ENCODE measurements around the gene CLDN9.
"Not testable (repeated sequence)": the region's sequence is repeated elsewhere in the genome, so short reads cannot be mapped to it uniquely, and the experiment has no call there.

CLDN9 gene

GRCh38 chr16:3038256-3038655 lies 25.5 kb downstream of the CLDN9 start:
- H3K4me1 Mint-ChIP-seq, result peaks cover 11% of the 10 kb centered on the region
- no peak for ATAC-seq (replicated peaks; ENCODE audit: extremely low read depth, poor library complexity, severe bottlenecking)
- H3K4me3 Mint-ChIP-seq, result no peak overlapping the region
- peaks cover 70% of the 10 kb centered on the region for H3K27me3 Mint-ChIP-seq
- H3K9me3 Mint-ChIP-seq, result no peaks in the 10 kb centered on the region
- DNase-seq (ENCODE audit: low spot score in 2 of 2), result no peak
- peaks cover 1% of the 10 kb centered on the region for H3K36me3 Mint-ChIP-seq (ENCODE audit: insufficient read depth)
- H3K27ac Mint-ChIP-seq (ENCODE audit: low read depth), result no peak overlapping the region

- H3K36me3 Mint-ChIP-seq (ENCODE audit: insufficient read depth), result peaks cover 1% of the 10 kb centered on the region
These were observed 26.2 kb downstream of the CLDN9 start for GRCh38 chr16:3038896-3039295.

GRCh38 chr16:3042376-3042775 lies 29.7 kb downstream of the CLDN9 start:
- no peak overlapping the region for H3K4me3 Mint-ChIP-seq
- no peak for DNase-seq (ENCODE audit: low spot score in 2 of 2)
- H3K9me3 Mint-ChIP-seq, result no peaks in the 10 kb centered on the region
- H3K27ac Mint-ChIP-seq (ENCODE audit: low read depth), result no peak overlapping the region
- H3K27me3 Mint-ChIP-seq, result peaks cover 55% of the 10 kb centered on the region
- no peaks in the 10 kb centered on the region for H3K36me3 Mint-ChIP-seq (ENCODE audit: insufficient read depth)
- no peak for ATAC-seq (replicated peaks; ENCODE audit: extremely low read depth, poor library complexity, severe bottlenecking)
- peaks cover 19% of the 10 kb centered on the region for H3K4me1 Mint-ChIP-seq

More at GRCh38 chr16:3038896-3039295, 26.2 kb downstream of the CLDN9 start:
- peaks cover 14% of the 10 kb centered on the region for H3K4me1 Mint-ChIP-seq
- DNase-seq (ENCODE audit: low spot score in 2 of 2), result no peak
- no peak overlapping the region for H3K27ac Mint-ChIP-seq (ENCODE audit: low read depth)
- no peaks in the 10 kb centered on the region for H3K9me3 Mint-ChIP-seq
- no peak for ATAC-seq (replicated peaks; ENCODE audit: extremely low read depth, poor library complexity, severe bottlenecking)
- H3K27me3 Mint-ChIP-seq, result peaks cover 70% of the 10 kb centered on the region
- H3K4me3 Mint-ChIP-seq, result no peak overlapping the region

- Mint-ChIP-seq H3K36me3 (ENCODE audit: insufficient read depth) (peaks cover 1% of the 10 kb centered on the region), H3K4me1 (peaks cover 29% of the 10 kb centered on the region), H3K27ac (ENCODE audit: low read depth) (peak overlapping the region; percentile 35), H3K4me3 (peak overlapping the region; percentile 72), H3K27me3 (peaks cover 31% of the 10 kb centered on the region), H3K9me3 (no peaks in the 10 kb centered on the region)
- no peak for ATAC-seq (replicated peaks; ENCODE audit: extremely low read depth, poor library complexity, severe bottlenecking)
- DNase-seq (ENCODE audit: low spot score in 2 of 2), result no peak
These were observed 32.0 kb downstream of the CLDN9 start for GRCh38 chr16:3044708-3045107.

- no peak for DNase-seq (ENCODE audit: low spot score in 2 of 2)
- Mint-ChIP-seq H3K9me3 (no peaks in the 10 kb centered on the region), H3K4me1 (peaks cover 39% of the 10 kb centered on the region), H3K4me3 (peak within 1 kb of the TSS; percentile 72), H3K27me3 (peaks cover 21% of the 10 kb centered on the region), H3K27ac (ENCODE audit: low read depth) (no peak within 1 kb of the TSS), H3K36me3 (ENCODE audit: insufficient read depth) (peaks cover 1% of the 10 kb centered on the region)
- ATAC-seq (replicated peaks; ENCODE audit: extremely low read depth, poor library complexity, severe bottlenecking), result peak; percentile 29
These were observed 33.3 kb downstream of the CLDN9 start, which contains the start of gene MMP25 for GRCh38 chr16:3045758-3046640. TSS of gene MMP25 (plus strand) at chr16:3046561. CDS start at chr16:3046918, 357 bp downstream.

GRCh38 chr16:3046641-3047386 lies 34.1 kb downstream of the CLDN9 start:
- H3K4me1 Mint-ChIP-seq, result peaks cover 44% of the 10 kb centered on the region
- H3K4me3 Mint-ChIP-seq, result peak overlapping the region; percentile 38
- peaks cover 1% of the 10 kb centered on the region for H3K36me3 Mint-ChIP-seq (ENCODE audit: insufficient read depth)
- peaks cover 21% of the 10 kb centered on the region for H3K27me3 Mint-ChIP-seq
- DNase-seq (ENCODE audit: low spot score in 2 of 2), result no peak
- no peak overlapping the region for H3K27ac Mint-ChIP-seq (ENCODE audit: low read depth)
- no peaks in the 10 kb centered on the region for H3K9me3 Mint-ChIP-seq
- peak; percentile 48 for ATAC-seq (replicated peaks; ENCODE audit: extremely low read depth, poor library complexity, severe bottlenecking)

GRCh38 chr16:3047387-3047720 lies 34.6 kb downstream of the CLDN9 start:
- Mint-ChIP-seq H3K4me1 (peaks cover 49% of the 10 kb centered on the region), H3K9me3 (no peaks in the 10 kb centered on the region), H3K27ac (ENCODE audit: low read depth) (no peak overlapping the region), H3K36me3 (ENCODE audit: insufficient read depth) (peaks cover 1% of the 10 kb centered on the region), H3K27me3 (peaks cover 21% of the 10 kb centered on the region), H3K4me3 (peak overlapping the region; percentile 38)
- ATAC-seq (replicated peaks; ENCODE audit: extremely low read depth, poor library complexity, severe bottlenecking), result no peak
- DNase-seq (ENCODE audit: low spot score in 2 of 2), result no peak

- H3K36me3 Mint-ChIP-seq (ENCODE audit: insufficient read depth), result peaks cover 3% of the 10 kb centered on the region
- H3K4me3 Mint-ChIP-seq, result no peak overlapping the region
- H3K27me3 Mint-ChIP-seq, result peaks cover 3% of the 10 kb centered on the region
- H3K4me1 Mint-ChIP-seq, result peaks cover 50% of the 10 kb centered on the region
- DNase-seq (ENCODE audit: low spot score in 2 of 2) (no peak), ATAC-seq (replicated peaks; ENCODE audit: extremely low read depth, poor library complexity, severe bottlenecking) (no peak)
- no peaks in the 10 kb centered on the region for H3K9me3 Mint-ChIP-seq
- H3K27ac Mint-ChIP-seq (ENCODE audit: low read depth), result no peak overlapping the region
These were observed 37.3 kb downstream of the CLDN9 start for GRCh38 chr16:3049921-3050481.

GRCh38 chr16:3050487-3050886 lies 37.8 kb downstream of the CLDN9 start:
- no peaks in the 10 kb centered on the region for H3K9me3 Mint-ChIP-seq
- H3K27ac Mint-ChIP-seq (ENCODE audit: low read depth), result peak overlapping the region; percentile 68
- H3K4me1 Mint-ChIP-seq, result peaks cover 50% of the 10 kb centered on the region
- H3K36me3 Mint-ChIP-seq (ENCODE audit: insufficient read depth), result peaks cover 6% of the 10 kb centered on the region
- no peaks in the 10 kb centered on the region for H3K27me3 Mint-ChIP-seq
- ATAC-seq (replicated peaks; ENCODE audit: extremely low read depth, poor library complexity, severe bottlenecking) (no peak), DNase-seq (ENCODE audit: low spot score in 2 of 2) (no peak)
- H3K4me3 Mint-ChIP-seq, result no peak overlapping the region

GRCh38 chr16:3051009-3051408 lies 38.3 kb downstream of the CLDN9 start:
- no peaks in the 10 kb centered on the region for H3K27me3 Mint-ChIP-seq
- peaks cover 56% of the 10 kb centered on the region for H3K4me1 Mint-ChIP-seq
- ATAC-seq (replicated peaks; ENCODE audit: extremely low read depth, poor library complexity, severe bottlenecking), result no peak
- peak overlapping the region; percentile 68 for H3K27ac Mint-ChIP-seq (ENCODE audit: low read depth)
- DNase-seq (ENCODE audit: low spot score in 2 of 2), result no peak
- no peak overlapping the region for H3K4me3 Mint-ChIP-seq
- no peaks in the 10 kb centered on the region for H3K9me3 Mint-ChIP-seq
- H3K36me3 Mint-ChIP-seq (ENCODE audit: insufficient read depth), result peaks cover 6% of the 10 kb centered on the region

- Mint-ChIP-seq H3K4me1 (peaks cover 56% of the 10 kb centered on the region), H3K27me3 (no peaks in the 10 kb centered on the region), H3K36me3 (ENCODE audit: insufficient read depth) (peaks cover 6% of the 10 kb centered on the region), H3K4me3 (no peak overlapping the region), H3K27ac (ENCODE audit: low read depth) (no peak overlapping the region), H3K9me3 (no peaks in the 10 kb centered on the region)
- ATAC-seq (replicated peaks; ENCODE audit: extremely low read depth, poor library complexity, severe bottlenecking) (no peak), DNase-seq (ENCODE audit: low spot score in 2 of 2) (no peak)
These were observed 38.8 kb downstream of the CLDN9 start for GRCh38 chr16:3051494-3051893.

GRCh38 chr16:3052571-3053329 lies 40.0 kb downstream of the CLDN9 start:
- H3K36me3 Mint-ChIP-seq (ENCODE audit: insufficient read depth); H3K27me3 Mint-ChIP-seq; H3K9me3 Mint-ChIP-seq; DNase-seq (ENCODE audit: low spot score in 2 of 2); H3K4me3 Mint-ChIP-seq: not testable (repeated sequence)
- ATAC-seq (replicated peaks; ENCODE audit: extremely low read depth, poor library complexity, severe bottlenecking), result peak; percentile 41
- Mint-ChIP-seq H3K4me1 (peaks cover 62% of the 10 kb centered on the region), H3K27ac (ENCODE audit: low read depth) (peak overlapping the region; percentile 52)

Measured in central memory CD8-positive, alpha-beta T cell (primary cell).